ENCODE results near the gene TRA2B. TPM values are rescaled to one million over a fixed set of nuclear protein-coding genes. Genes with fewer than 3 reads are reported as not detected.
"Not testable (repeated sequence)": the region's sequence is repeated elsewhere in the genome, so short reads cannot be mapped to it uniquely, and the experiment has no call there.

Gene TRA2B
- total RNA-seq, 1 experiment from 2014 or later: 232 TPM

GRCh38 chr3:185930393-185931107 lies 7.3 kb downstream of the TRA2B start:
- DNase-seq (ENCODE audit: low spot score): no peak

GRCh38 chr3:185929192-185930151 lies 8.3 kb downstream of the TRA2B start:
- in situ Hi-C loops (cut with HindIII; ENCODE audit: low sequenced_read_pairs): loop anchor here (10.0 kb wide), 1 partner anchor 105 kb away; the partner anchor contains the start of gene IGF2BP2
- DNase-seq (ENCODE audit: low spot score): peak; percentile 10

More at GRCh38 chr3:185930393-185931107, 7.3 kb downstream of the TRA2B start:
- in situ Hi-C loops (cut with HindIII; ENCODE audit: low sequenced_read_pairs): no loop called here

- peak; percentile 8 for DNase-seq (ENCODE audit: low spot score)
- in situ Hi-C loops (cut with HindIII; ENCODE audit: low sequenced_read_pairs): loop anchor here (10.0 kb wide), 1 partner anchor 104 kb away; the partner anchor contains the start of gene IGF2BP2
These were observed 9.3 kb downstream of the TRA2B start for GRCh38 chr3:185928496-185928895.

GRCh38 chr3:185927501-185928200 lies 10.2 kb downstream of the TRA2B start:
- in situ Hi-C loops (cut with HindIII; ENCODE audit: low sequenced_read_pairs): loop anchor here (10.0 kb wide), 1 partner anchor 103 kb away; the partner anchor contains the start of gene IGF2BP2
- DNase-seq (ENCODE audit: low spot score): peak; percentile 27

GRCh38 chr3:185926445-185926844 lies 11.4 kb downstream of the TRA2B start:
- in situ Hi-C loops (cut with HindIII; ENCODE audit: low sequenced_read_pairs): loop anchor here (10.0 kb wide), 1 partner anchor 102 kb away; the partner anchor contains the start of gene IGF2BP2
- DNase-seq (ENCODE audit: low spot score): peak; percentile 28

GRCh38 chr3:185925353-185925752 lies 12.5 kb downstream of the TRA2B start:
- DNase-seq (ENCODE audit: low spot score): peak; percentile 43
- in situ Hi-C loops (cut with HindIII; ENCODE audit: low sequenced_read_pairs): loop anchor here (10.0 kb wide), 1 partner anchor 101 kb away; the partner anchor contains the start of gene IGF2BP2

GRCh38 chr3:185924375-185924774 lies 13.4 kb downstream of the TRA2B start:
- in situ Hi-C loops (cut with HindIII; ENCODE audit: low sequenced_read_pairs): loop anchor here (10.0 kb wide), 1 partner anchor 100 kb away; the partner anchor contains the start of gene IGF2BP2

GRCh38 chr3:185920184-185920583 lies 17.6 kb downstream of the TRA2B start:
- DNase-seq (ENCODE audit: low spot score): no peak
- in situ Hi-C loops (cut with HindIII; ENCODE audit: low sequenced_read_pairs): loop anchor here (10.0 kb wide), 1 partner anchor 95 kb away; the partner anchor contains the start of gene IGF2BP2

More at GRCh38 chr3:185924375-185924774, 13.4 kb downstream of the TRA2B start:
- peak; percentile 28 for DNase-seq (ENCODE audit: low spot score)

GRCh38 chr3:185916042-185916833 lies 21.6 kb downstream of the TRA2B start:
- in situ Hi-C loops (cut with HindIII; ENCODE audit: low sequenced_read_pairs): no loop called here
- DNase-seq (ENCODE audit: low spot score): no peak

GRCh38 chr3:185915642-185916041 lies 22.2 kb downstream of the TRA2B start:
- in situ Hi-C loops (cut with HindIII; ENCODE audit: low sequenced_read_pairs): no loop called here
- DNase-seq (ENCODE audit: low spot score): no peak

GRCh38 chr3:185914911-185915629 lies 22.7 kb downstream of the TRA2B start:
- in situ Hi-C loops (cut with HindIII; ENCODE audit: low sequenced_read_pairs): no loop called here

GRCh38 chr3:185912929-185913901 lies 24.6 kb downstream of the TRA2B start:
- in situ Hi-C loops (cut with HindIII; ENCODE audit: low sequenced_read_pairs): no loop called here
- peak; percentile 27 for DNase-seq (ENCODE audit: low spot score)

More at GRCh38 chr3:185914911-185915629, 22.7 kb downstream of the TRA2B start:
- peak; percentile 10 for DNase-seq (ENCODE audit: low spot score)

GRCh38 chr3:185912512-185912911 lies 25.3 kb downstream of the TRA2B start:
- in situ Hi-C loops (cut with HindIII; ENCODE audit: low sequenced_read_pairs): no loop called here
- no peak for DNase-seq (ENCODE audit: low spot score)

GRCh38 chr3:185911076-185911448 lies 26.8 kb downstream of the TRA2B start:
- DNase-seq (ENCODE audit: low spot score); in situ Hi-C loops (cut with HindIII; ENCODE audit: low sequenced_read_pairs): not testable (repeated sequence)

- DNase-seq (ENCODE audit: low spot score): peak; percentile 17
- in situ Hi-C loops (cut with HindIII; ENCODE audit: low sequenced_read_pairs): not testable (repeated sequence)
These were observed 27.3 kb downstream of the TRA2B start for GRCh38 chr3:185910322-185911075.

- DNase-seq (ENCODE audit: low spot score); in situ Hi-C loops (cut with HindIII; ENCODE audit: low sequenced_read_pairs): not testable (repeated sequence)
These were observed 27.9 kb downstream of the TRA2B start for GRCh38 chr3:185909913-185910312.
